Smooth muscle cell (in vitro differentiated cells): ENCODE results near the gene CEACAM5. TPM values are rescaled to one million over a fixed set of nuclear protein-coding genes. Genes with fewer than 3 reads are reported as not detected.
A peak's percentile ranks its signal among the peaks of the same experiment; 100 is the strongest.
"Not testable (repeated sequence)": the region's sequence is repeated elsewhere in the genome, so short reads cannot be mapped to it uniquely, and the experiment has no call there.

Experiments
- DNase-seq: peaks from one replicate; lab custom pipeline; 2025; ENCODE audit not compliant: unreplicated experiment; lab: John Stamatoyannopoulos, UW
- H2AFZ ChIP-seq: fragments of 200-600 bp; sonication (generic); 2 replicates; pipeline ENCODE4 v1.6.0; 2016; ENCODE audit warnings: antibody characterized with exemption, low read depth, mild to moderate bottlenecking
- H3F3A ChIP-seq: fragments of 200-600 bp; sonication (generic); 2 replicates; pipeline ENCODE4 v1.6.0; 2017; ENCODE audit warnings: antibody characterized with exemption, low read depth
- H3K27ac ChIP-seq: fragments of 200-600 bp; sonication (generic); 2 replicates; pipeline ENCODE4 v1.5.1; 2016; ENCODE audit warnings: low read depth, mild to moderate bottlenecking
- H3K27me3 ChIP-seq: fragments of 200-600 bp; sonication (generic); 2 replicates; pipeline ENCODE4 v1.6.1; 2016; ENCODE audit warnings: low read depth, mild to moderate bottlenecking
- H3K36me3 ChIP-seq: fragments of 200-600 bp; sonication (generic); 2 replicates; pipeline ENCODE4 v1.5.1; 2016; ENCODE audit warnings: low read depth
- H3K4me1 ChIP-seq: fragments of 200-600 bp; sonication (generic); 2 replicates; pipeline ENCODE4 v1.5.1; 2016; ENCODE audit warnings: low read depth
- H3K4me2 ChIP-seq: fragments of 200-600 bp; sonication (generic); 2 replicates; pipeline ENCODE4 v1.6.0; 2016; ENCODE audit warnings: mild to moderate bottlenecking
- H3K4me3 ChIP-seq: fragments of 200-600 bp; sonication (generic); 2 replicates; pipeline ENCODE4 v1.5.1; 2016; ENCODE audit warnings: mild to moderate bottlenecking
- H3K79me2 ChIP-seq: fragments of 200-600 bp; sonication (generic); 2 replicates; pipeline ENCODE4 v1.6.0; 2016; ENCODE audit warnings: low read depth, mild to moderate bottlenecking
- H3K9ac ChIP-seq: fragments of 200-600 bp; sonication (generic); 2 replicates; pipeline ENCODE4 v1.6.0; 2016; ENCODE audit warnings: low read depth
- H3K9me3 ChIP-seq: fragments of 200-600 bp; sonication (generic); replicated peaks from 2 replicates; pipeline ENCODE4 v1.5.1; 2016; ENCODE audit warnings: low read depth
- H4K20me1 ChIP-seq: fragments of 200-600 bp; sonication (generic); 2 replicates; pipeline ENCODE4 v1.6.0; 2016; ENCODE audit warnings: low read depth
- WGBS: methylation state at CpG from one replicate; pipeline ENCODE4 v1.1.7; 2016; ENCODE audit warnings: low lambda C conversion rate; 5-methylcytosine and 5-hydroxymethylcytosine counted together
- polyA plus RNA-seq: library from polyadenylated mRNA; unstranded; fragments of >200 nt; fragmentation: Nextera tagmentation; extraction: Ambion mirVana; gene quantifications from 2 replicates; pipeline ENCODE4 v1.2.1, GENCODE V29; 2016
- total RNA-seq: library from RNA; depleted of rRNA; stranded (reverse); fragments of >200 nt; gene quantifications from 2 replicates; pipeline ENCODE4 v1.2.3, GENCODE V29; 2014
- TF ChIP-seq, protein P1 (sequence below): fragments of 200-600 bp; sonication (generic); IDR thresholded peaks from 2 replicates; pipeline ENCODE4 v1.5.1; 2017; ENCODE audit warnings: borderline replicate concordance, mild to moderate bottlenecking, antibody characterized with exemption; ENCODE audit not compliant: insufficient read depth, poor library complexity, severe bottlenecking

Gene CEACAM5
- total and polyA plus RNA-seq, 2 experiments from 2014 or later = not detected

DNA sequence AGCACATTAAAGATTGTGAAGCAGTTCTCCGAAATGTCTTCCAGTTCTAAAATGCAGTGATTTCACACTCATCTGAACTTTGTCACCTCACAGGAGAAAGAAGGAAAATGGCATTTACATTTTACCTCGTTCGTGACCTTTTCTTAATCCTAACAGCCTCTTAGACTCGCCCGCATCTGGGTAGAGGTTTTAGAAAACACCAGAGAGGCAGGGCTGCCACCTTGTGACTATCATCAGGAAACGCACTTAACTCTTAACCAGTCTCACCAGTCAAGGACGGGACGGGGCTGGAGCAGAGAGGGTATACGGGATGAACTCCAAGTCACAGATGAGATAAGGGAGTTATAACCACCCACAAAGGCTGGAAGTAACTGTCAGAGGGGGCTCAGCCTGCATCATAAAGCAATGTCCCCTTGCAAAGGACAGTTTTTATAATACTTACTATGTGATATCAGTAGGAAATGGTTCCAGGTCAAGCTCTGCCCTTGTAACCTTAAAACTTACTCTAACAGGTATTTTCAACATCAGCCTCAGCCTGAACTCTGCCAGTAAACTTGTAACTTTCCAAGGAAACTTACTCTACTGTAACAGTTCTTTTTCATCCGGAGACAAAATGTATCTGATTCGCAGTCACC, 38.3 kb downstream of the CEACAM5 start:
- H4K20me1 ChIP-seq = no peaks in the 10 kb centered on the region
- H3F3A ChIP-seq = no peaks in the 10 kb centered on the region
- no peaks in the 10 kb centered on the region for H3K27me3 ChIP-seq
- TF ChIP-seq, protein P1, sequence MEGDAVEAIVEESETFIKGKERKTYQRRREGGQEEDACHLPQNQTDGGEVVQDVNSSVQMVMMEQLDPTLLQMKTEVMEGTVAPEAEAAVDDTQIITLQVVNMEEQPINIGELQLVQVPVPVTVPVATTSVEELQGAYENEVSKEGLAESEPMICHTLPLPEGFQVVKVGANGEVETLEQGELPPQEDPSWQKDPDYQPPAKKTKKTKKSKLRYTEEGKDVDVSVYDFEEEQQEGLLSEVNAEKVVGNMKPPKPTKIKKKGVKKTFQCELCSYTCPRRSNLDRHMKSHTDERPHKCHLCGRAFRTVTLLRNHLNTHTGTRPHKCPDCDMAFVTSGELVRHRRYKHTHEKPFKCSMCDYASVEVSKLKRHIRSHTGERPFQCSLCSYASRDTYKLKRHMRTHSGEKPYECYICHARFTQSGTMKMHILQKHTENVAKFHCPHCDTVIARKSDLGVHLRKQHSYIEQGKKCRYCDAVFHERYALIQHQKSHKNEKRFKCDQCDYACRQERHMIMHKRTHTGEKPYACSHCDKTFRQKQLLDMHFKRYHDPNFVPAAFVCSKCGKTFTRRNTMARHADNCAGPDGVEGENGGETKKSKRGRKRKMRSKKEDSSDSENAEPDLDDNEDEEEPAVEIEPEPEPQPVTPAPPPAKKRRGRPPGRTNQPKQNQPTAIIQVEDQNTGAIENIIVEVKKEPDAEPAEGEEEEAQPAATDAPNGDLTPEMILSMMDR = no peak
- H3K9ac ChIP-seq = no peak overlapping the region
- H3K9me3 ChIP-seq = no peaks in the 10 kb centered on the region
- no peak for DNase-seq
- H3K4me3 ChIP-seq = no peak overlapping the region
- no peaks in the 10 kb centered on the region for H3K4me1 ChIP-seq
- no peaks in the 10 kb centered on the region for H3K36me3 ChIP-seq
- no peak overlapping the region for H2AFZ ChIP-seq
- WGBS = 47% methylated on average over 11 of the region's 11 CpGs
- no peaks in the 10 kb centered on the region for H3K79me2 ChIP-seq
- H3K27ac ChIP-seq = no peak overlapping the region
- H3K4me2 ChIP-seq = no peak overlapping the region

DNA sequence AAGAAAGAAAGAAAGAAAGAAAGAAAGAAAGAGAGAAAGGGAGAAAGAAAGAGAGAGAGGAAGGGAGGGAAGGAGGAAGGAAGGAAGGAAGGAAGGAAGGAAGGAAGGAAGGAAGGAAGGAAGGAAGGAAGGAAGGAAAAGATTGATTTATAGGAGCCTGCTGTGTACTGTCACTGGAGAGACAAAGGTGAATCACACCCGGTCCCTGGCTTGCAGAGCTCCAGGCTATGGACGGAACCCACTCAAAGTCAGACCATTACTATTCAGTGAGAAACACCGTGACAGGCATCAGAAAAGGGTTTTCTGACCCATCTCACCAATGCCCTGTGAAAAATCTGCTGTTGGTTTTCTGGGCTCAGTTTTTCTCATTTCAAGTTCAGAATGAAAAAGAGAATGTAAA, 39.6 kb downstream of the CEACAM5 start:
- Histone ChIP-seq H3K27ac (no peak overlapping the region), H3K9ac (no peak overlapping the region), H3F3A (no peaks in the 10 kb centered on the region), H3K79me2 (no peaks in the 10 kb centered on the region), H2AFZ (no peak overlapping the region), H3K9me3 (no peaks in the 10 kb centered on the region), H3K36me3 (no peaks in the 10 kb centered on the region), H3K4me3 (no peak overlapping the region), H3K27me3 (no peaks in the 10 kb centered on the region), H3K4me2 (no peak overlapping the region), H3K4me1 (no peaks in the 10 kb centered on the region), H4K20me1 (no peaks in the 10 kb centered on the region)
- WGBS = 59% methylated on average over 3 of the region's 3 CpGs
- DNase-seq = no peak
- TF ChIP-seq, protein P1 = no peak

DNA sequence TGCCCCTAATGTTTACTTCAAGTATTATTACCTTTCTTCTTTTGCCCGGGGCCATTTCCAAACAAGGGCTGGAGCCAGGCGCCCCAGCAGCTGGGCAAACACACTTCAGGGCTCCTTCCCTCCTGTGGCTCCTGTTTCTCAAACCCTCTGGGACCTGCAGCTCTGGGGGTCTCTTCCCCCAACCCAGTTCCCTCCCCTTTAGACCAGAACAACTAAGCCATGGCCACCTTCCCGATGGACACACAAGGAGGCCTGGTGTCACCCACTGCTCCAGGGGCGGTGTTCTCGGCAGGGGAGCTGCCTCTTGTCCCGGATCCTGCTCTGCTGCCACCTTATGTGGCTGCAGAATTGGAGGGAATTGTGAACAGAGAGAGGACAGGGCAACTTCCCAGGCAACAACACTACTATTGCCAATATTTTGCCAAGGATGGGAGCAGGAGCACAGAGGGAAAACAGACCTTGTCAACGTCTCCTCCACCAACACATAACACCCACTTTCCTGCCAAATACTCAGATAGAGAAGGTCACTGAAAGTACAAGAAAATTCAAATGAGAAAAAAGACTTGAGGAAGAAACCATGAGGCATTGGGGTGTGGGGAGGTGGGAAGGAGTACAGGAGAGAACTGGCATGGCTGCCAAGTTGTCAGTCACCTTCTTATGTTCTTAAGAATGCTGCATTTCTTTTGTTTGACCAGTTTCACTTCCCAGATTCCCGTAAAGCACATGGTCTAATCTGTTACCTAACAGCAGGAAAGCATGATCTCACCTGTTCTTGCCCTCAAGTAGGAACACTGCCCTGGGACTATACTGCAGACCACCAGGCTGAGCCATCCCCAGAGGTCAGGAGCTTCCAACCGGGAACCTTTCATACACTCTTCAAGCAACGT, 42.1 kb downstream of the CEACAM5 start:
- DNase-seq, H3K4me1 ChIP-seq, H2AFZ ChIP-seq, H4K20me1 ChIP-seq, H3K79me2 ChIP-seq, H3K27ac ChIP-seq, H3K36me3 ChIP-seq, H3K27me3 ChIP-seq, H3K4me3 ChIP-seq, H3K4me2 ChIP-seq, H3F3A ChIP-seq, H3K9ac ChIP-seq, H3K9me3 ChIP-seq: not testable (repeated sequence)
- WGBS = 63% methylated on average over 8 of the region's 10 CpGs

DNA sequence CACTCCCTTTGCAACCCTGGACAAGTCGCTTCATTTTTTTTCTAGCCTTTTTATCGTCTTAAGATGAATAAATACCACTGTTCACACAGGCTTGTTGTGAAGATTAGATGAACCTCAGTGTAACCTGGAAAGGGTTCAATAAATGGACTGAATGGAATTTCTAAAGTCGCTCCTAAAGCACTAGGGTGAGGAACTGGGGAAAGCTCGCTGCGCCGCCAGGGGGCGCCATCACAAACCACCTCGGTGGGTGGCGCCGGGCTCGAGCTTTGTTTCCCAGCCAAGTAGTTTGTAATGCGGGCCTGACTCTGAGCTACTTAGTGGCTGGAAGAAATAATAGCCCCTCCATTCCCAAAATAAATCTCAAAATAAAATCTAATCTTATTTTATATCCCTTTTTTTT, 44.7 kb downstream of the CEACAM5 start:
- no peaks in the 10 kb centered on the region for H3F3A ChIP-seq
- no peaks in the 10 kb centered on the region for H3K27me3 ChIP-seq
- no peaks in the 10 kb centered on the region for H3K79me2 ChIP-seq
- TF ChIP-seq, protein P1 = peak; percentile 36
- 19% methylated on average over 12 of the region's 12 CpGs for WGBS
- no peak overlapping the region for H3K4me3 ChIP-seq
- H3K36me3 ChIP-seq = no peaks in the 10 kb centered on the region
- no peak for DNase-seq
- H3K27ac ChIP-seq = no peak overlapping the region
- no peaks in the 10 kb centered on the region for H3K4me1 ChIP-seq
- H4K20me1 ChIP-seq = no peaks in the 10 kb centered on the region
- H2AFZ ChIP-seq = no peak overlapping the region
- no peaks in the 10 kb centered on the region for H3K9me3 ChIP-seq
- no peak overlapping the region for H3K4me2 ChIP-seq
- no peak overlapping the region for H3K9ac ChIP-seq
